HG03103 (cell line): Measurements from ENCODE around the gene CCL18.
"Not testable (repeated sequence)": the region's sequence is repeated elsewhere in the genome, so short reads cannot be mapped to it uniquely, and the experiment has no call there.

ENCODE experiments used
- ATAC-seq: cut with Tn5 transposase; IDR thresholded peaks from one replicate; pipeline ENCODE4 v1.9.1; 2021; ENCODE audit warnings: low read depth; ENCODE audit not compliant: unreplicated experiment

Gene CCL18

DNA sequence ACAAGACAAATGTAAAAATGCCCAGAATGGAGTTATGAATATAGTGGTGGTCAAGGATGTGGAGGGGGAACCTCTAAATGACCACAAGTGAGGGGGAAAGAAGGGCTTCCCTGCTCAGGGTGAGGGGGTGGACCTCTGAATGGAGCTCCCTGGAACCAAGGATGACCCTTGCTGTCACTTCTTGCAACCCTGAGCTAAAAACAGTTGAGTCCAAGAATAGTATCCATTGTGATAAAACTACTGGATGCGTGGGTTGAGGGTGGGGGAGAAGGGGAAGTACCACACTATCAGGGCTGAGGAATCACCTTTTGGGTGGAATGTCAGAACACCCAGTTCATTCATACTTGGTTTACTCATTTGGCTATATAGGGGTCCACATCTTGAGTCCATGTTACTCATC is 34.9 kb downstream of the CCL18 start:
- not testable (repeated sequence) for ATAC-seq

DNA sequence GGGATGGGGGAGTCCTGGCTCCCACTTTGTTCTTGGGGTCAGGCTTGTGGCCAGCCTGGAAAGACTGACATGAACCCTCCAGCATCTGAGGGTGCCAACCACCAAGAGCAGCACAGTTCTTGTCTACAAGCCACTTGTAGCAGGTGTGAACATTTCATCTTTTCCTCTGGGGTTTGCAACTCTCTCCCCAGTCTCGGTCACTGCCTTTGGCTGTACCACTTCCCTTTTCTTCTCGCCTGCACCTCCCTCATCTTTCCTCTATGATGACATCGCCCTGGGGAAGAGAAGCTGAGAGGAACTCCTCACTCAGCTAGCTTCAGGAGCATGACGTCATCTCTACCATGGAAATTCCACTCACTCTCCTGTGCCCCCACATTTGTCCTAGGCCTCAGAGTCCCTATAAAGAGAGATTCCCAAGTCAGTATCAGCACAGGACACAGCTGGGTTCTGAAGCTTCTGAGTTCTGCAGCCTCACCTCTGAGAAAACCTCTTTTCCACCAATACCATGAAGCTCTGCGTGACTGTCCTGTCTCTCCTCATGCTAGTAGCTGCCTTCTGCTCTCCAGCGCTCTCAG is 39.4 kb downstream of the CCL18 start, which contains the start of gene CCL4:
Gene CCL4, plus strand, starts transcription at position 427 of the 575 bp plus-strand sequence. Its CDS starts 79 bp downstream, at position 506.
- peak; percentile 72 for ATAC-seq

DNA sequence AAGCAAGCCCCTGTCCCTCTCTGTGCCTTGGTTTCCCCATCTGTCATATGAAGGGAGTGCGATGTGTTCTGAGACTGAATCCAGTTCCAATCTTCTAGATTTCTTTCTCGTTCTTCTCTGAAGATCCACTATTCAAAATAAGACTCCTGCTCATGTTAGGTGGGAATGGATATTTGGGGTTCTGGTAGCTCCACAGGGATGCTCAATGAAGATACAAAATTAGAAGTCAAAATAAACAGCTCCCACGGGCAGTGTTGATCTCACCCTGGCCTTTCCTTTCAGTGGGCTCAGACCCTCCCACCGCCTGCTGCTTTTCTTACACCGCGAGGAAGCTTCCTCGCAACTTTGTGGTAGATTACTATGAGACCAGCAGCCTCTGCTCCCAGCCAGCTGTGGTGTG is 40.2 kb downstream of the CCL18 start:
- not testable (repeated sequence) for ATAC-seq

DNA sequence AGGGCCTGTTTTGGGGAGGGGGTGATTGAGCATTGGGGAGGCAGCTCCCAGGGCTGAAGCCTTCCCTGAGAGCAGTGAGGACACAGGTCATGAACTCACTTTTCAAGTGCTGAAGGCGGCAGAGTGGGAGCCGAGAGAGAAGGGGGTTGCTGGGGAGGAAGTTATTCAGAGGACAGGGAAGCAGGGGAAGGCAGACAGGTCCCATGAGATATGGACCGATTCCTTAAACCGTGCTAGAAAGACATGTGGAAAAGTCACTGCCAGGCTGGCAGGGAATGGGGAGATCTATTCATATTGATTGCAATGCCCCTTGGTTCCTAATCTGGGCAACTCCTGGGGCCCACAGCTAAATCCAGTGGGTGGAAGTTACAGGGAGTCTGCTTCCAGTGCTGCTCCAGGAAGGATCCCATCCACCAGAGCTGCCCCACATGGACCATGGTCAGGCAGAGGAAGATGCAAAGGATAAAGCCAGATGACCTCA is 40.7 kb downstream of the CCL18 start:
- no peak for ATAC-seq

DNA sequence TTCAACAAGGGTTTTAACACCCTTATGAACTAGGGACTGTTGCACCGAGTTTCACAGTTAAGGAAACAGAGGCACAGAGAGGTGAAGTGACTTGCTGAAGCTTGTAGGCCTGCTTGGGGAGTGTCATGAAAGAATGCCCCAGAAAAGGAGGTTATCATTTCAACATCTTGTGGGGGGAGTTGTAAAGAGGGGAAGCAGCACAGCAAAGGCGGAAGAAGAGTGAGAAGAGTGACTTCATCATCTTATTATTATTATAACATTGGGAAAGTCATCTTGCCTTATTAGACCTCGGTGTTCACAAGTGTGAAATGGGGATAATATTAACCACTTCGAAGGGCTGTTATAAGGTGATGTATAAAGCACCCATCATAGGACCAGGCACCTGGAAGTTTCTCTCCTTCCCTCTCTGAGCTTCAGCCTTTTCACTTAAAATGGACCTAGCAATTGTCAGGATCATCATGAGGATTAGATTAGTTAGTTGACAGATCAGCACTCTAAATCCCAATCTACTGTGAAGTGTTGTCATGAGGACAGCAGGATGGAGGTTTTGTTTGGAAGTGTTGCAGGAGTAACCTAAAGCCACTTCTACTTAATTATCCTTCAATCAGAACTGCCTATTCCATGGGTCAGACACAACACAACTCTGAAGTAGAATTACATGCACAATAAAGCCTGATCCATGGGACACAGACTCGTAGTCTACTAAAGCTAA is 41.9 kb downstream of the CCL18 start:
- no peak for ATAC-seq

DNA sequence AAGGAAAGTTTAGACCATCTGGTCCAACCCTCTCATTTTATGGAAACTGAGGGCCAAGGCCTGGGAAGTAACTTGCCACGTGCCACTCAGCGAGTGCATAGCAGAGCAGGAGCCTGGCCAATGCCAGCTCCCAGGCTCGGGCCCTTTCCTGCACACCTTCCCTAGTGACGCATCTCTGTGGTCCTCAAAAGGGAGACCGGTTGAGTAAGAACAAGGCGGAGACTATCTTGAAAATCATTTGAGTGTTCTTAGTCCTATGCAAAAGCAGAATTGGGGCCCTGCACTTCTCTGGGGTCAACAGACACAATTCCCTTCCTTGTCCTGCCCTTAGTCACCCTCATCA is 42.4 kb downstream of the CCL18 start:
- ATAC-seq: no peak

DNA sequence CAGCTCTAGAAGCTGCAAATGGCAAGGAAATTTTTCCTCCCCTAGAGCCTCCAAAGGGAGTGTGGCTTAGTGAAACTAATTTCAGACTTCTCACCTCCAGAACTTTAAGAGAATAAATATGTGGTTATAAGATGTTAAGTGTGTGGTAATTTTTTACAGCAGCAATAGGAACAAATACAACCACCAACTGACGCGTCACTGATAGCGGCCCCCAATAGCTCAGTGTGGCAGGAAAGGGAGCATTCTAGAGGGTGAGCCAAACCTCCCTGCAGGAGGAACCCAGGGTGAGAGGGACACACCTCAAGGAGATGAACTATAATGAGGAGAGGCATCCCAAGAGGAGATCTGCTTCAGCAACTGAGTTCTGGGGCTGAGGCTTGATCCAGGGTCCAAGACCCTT is 43.6 kb downstream of the CCL18 start:
- ATAC-seq: no peak

DNA sequence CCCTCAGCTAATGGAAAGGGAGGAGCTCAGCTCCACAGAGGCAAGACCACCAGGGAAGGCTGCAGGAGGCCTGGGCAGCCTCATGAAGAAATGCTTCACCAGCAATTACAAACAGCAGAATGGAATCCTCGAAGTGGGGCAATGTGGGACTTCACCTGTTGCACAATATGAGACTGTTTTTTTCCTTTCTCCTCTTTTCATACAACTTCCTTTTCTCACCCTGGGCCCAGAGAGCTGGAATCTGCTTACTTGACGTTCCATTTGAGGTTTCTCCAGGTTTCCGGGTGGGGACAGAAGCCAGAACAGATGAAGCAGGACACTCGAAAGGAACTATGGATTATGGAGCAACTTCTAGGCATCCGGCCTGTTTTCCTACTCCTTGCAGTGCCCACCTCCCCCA is 44.2 kb downstream of the CCL18 start:
- ATAC-seq: not testable (repeated sequence)

DNA sequence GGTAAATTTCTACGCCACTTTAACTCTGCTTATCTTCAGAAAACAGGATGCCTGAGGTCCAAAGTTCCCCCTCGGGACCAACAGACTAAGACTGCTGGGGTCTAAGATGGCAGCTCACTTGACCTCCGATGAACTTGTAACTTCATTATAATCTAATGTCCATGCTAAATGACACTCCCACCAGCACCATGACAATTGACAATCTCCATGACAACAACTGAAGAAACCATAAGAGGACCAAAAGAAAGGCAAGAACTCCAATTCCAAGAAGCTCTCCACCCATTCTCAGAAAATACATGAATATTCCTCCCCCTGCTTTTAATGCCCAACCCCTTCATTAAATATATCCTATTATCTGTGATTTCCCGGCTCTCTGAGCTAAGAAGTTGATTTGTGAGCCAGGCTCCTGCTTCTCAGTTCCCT is 47.0 kb downstream of the CCL18 start:
- no peak for ATAC-seq

DNA sequence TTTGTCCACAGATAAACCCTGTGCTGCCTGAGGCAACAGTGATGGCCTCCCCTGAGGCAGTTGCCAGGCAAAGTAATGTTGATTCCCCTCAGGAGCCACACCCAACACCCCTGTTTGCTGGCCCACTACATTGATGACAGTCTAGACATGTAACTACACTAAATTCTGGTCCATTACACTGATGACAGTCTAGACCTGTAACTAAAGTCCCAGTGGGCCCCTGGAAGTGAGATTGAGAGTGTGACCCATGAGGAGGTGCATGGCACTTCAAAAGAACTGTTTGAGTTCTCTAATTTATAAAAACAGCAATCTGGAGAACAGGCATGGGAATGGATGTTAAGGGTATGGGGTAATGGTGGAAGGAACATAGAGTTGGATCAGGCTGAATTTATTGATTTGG is 48.5 kb downstream of the CCL18 start:
- no peak for ATAC-seq

DNA sequence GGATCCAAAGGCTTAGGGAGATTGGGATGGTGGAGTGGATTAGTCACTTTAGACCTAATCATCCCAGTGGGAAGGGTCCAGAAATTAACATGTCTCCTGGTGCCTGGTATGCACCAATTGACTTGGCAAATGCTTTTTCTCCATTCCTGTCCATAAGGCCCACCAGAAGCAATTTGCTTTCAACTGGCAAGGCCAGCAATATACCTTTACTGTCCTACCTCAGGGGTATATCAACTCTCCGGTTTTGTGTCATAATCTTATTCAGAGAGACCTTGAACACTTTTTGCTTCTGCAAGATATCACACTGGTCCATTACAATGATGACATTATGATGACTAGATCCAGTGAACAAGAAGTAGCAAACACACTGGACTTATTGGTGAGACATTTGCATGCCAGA is 49.1 kb downstream of the CCL18 start:
- ATAC-seq: not testable (repeated sequence)

DNA sequence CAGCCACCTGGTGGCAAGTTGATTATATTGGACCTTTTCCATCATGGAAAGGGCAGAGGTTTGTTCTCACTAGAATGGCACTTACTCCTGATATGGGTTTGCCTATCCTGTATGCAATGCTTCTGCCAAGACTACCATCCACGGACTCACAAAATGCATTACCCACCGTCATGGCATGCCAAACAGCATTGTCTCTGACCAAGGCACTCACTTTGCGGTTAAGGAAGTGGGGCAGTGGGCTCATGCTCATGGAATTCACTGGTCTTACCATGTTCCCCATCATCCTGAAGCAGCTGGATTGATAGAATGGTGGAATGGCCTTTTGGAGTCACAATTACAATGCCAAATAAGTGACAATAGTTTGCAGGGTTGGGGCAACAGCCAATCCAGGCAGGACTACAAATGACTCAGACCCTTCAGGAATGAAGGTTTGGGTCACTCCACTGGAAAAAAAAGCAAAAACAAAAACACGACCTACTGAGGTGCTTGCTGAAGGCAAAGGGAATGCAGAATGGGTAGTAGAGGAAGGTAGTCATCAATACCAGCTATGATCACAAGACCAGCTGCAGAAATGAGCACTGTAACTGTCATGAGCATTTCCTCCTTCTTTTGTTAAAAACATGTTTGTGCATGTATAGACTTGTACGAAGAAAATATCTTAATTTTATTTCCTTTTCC is 51.0 kb downstream of the CCL18 start:
- ATAC-seq: not testable (repeated sequence)

DNA sequence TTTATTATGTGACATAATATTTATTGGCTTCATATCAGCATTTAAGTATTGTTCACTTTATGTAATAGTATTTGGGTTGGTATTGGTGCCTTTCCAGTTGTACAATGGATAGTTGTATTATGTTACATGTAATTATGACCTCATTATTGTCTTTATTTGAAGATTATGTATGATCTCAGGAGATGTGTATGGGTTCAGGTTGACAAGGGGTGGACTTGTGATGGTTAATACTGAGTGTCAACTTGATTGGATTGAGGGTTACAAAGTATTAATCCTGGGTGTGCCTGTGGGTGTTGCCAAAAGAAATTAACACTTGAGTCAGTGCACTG is 51.5 kb downstream of the CCL18 start:
- ATAC-seq: not testable (repeated sequence)

DNA sequence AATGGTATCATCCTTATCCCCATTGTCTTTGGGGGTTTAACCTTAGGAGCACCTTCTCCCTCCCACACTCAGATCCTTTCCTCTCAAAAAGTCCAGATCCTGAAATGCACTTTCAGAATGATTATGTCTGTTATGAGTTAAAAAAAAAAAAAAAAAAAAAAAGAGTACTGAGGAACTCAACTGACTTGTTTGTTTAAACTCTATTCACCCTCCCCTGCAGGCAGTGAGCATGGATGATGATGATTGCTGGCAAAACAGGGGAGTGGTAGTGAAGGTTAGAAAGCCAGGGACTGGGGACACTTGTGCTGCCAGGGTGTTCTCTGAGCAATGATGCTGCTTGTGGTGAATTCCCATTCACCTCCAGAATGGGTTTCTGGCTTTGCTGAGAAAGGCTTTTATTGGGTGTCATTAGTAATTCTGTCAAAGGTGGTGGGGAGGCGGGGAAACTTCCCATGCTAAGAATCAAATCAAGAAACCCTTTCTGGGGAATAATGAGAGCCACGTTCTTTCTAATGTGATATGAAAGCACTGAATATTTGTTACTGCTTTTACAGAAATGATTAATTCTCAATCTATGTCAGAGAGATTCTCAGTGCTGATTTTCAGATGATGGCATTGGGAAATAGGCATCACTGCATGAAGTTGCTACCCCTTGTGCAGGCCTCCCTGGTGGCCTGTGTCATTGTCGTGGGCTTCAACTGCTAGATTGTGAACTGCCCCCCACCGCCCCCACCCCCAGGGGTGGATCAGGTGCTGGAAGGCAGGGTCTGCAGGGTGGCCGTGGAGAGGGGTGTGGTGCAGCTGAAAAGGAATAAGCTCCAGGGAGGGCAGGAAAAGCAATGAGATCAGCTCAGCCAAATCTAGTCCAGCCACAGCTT is 53.7 kb downstream of the CCL18 start:
- ATAC-seq: no peak

DNA sequence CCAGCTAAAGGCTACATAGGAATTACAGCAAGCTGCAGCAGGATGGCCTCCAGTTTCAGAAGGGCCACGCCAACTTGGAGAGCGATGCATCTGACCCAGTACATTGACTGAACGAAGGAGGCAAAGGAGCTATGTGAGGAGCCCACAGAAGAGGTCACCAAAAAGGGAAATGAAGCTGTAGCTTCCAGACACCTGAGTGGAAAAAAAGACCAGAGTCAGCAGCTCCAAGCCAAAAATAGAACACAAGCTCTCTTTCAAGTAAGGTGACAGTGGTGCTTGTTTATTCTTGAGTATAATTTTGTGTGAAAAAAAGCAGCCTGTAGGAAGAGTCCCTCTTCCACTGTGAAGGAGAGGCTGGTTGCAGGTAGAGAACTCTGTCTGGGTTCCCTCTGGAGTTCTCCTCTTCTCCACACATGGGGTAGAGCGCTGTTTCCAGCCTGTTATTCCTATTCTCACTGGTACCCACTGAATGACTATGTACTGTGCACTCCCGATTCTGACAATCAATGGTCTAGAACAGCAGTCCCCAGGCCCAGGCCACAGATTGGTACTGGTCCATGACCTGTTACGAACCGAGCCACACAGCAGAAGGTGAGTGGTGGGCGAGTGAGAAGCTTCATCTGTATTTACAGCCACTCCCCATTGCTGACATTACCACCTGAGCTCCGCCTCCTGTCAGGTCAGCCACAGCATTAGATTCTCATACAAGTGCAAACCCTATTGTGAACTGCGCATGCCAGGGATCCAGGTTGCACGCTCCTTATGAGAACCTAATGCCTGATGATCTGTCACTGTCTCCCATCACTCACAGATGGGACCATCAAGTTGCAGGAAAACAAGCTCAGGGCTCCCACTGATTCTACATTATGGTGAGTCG is 54.6 kb downstream of the CCL18 start:
- no peak for ATAC-seq

DNA sequence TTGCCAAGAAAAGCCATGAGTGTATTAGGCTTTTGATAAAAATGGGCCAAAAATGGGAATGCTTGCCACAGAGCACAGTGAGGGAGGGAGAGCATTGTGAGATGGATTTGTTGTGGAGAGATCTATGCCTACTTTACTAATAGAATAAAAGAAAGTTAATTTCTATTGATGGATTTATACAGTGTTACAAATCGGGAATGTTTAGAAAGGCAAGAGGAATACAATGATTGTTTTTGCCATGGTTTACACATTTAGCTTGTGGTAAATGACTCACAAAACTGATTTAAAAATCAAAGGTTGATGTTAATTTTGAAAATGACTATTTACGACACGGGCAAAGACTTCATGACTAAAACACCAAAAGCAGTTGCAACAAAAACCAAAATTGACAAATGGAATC is 56.1 kb downstream of the CCL18 start:
- no peak for ATAC-seq

DNA sequence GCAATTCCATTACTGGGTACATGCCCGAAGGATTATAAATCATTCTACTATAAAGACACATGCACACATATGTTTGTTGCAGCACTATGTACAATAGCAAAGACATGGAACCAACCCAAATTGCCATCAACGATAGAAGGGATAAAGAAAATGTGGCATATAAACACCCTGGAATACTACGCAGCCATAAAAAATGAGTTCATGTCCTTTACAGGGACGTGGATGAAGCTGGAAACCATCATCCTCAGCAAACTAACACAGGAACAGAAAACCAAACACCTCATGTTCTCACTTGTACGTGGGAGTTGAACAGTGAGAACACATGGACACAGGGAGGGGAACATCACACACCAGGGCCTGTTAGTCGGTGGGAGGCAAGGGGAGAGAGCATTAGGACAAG is 57.0 kb downstream of the CCL18 start:
- not testable (repeated sequence) for ATAC-seq
